Common myeloid progenitor, CD34-positive (primary cell): ENCODE data around the gene SPPL2B.

Experiments
- CTCF ChIA-PET: fragments of 350-600 bp; sonication (Branson Sonifier 250); formaldehyde crosslinking; loops from one replicate; lab custom pipeline; 2021; ENCODE audit warnings: antibody characterized with exemption; lab: Charles Lee
- POLR2A ChIA-PET: fragments of 350-600 bp; sonication (Branson Sonifier 250); formaldehyde crosslinking; loops from one replicate; lab custom pipeline; 2021; ENCODE audit warnings: antibody characterized with exemption; lab: Charles Lee
- DNase-seq, 3 donors: peaks; one replicate each; pipeline versions ENCODE4 v3.0.0 to v3.0.0-alpha.2; 2013
- H3K27ac ChIP-seq, 2 experiments: 1 replicate in 1 of 2; 2 replicates in 1 of 2; pipeline ENCODE4 v1.7.0; 2013; ENCODE audit warnings: inconsistent platforms in 2 of 2, low read length in 2 of 2, mild to moderate bottlenecking in 2 of 2, low read depth in 1 of 2, moderate library complexity in 1 of 2; ENCODE audit not compliant: severe bottlenecking in 2 of 2, insufficient read depth in 1 of 2, poor library complexity in 1 of 2
- H3K27me3 ChIP-seq, 5 experiments: replicated peaks in 2 of 5; 1 replicate in 3 of 5; 2 replicates in 2 of 5; pipeline versions ENCODE4 v1.6.1 to v1.7.0; 2013; ENCODE audit warnings: low read length in 4 of 5, mild to moderate bottlenecking in 2 of 5, moderate library complexity in 2 of 5, inconsistent platforms in 1 of 5; ENCODE audit not compliant: insufficient read depth in 5 of 5, control insufficient read depth in 4 of 5
- H3K36me3 ChIP-seq, 4 experiments: 1 replicate in 2 of 4; 2 replicates in 2 of 4; pipeline versions ENCODE4 v1.6.1 to v1.7.0; 2013; ENCODE audit warnings: low read length in 3 of 4, control low read depth in 1 of 4, mild to moderate bottlenecking in 1 of 4; ENCODE audit not compliant: control insufficient read depth in 4 of 4, insufficient read depth in 4 of 4
- H3K4me1 ChIP-seq, 4 experiments: 1 replicate in 3 of 4; 2 replicates in 1 of 4; pipeline versions ENCODE4 v1.6.1 to v1.7.1; 2013; ENCODE audit warnings: low read length in 3 of 4, mild to moderate bottlenecking in 3 of 4, control low read depth in 1 of 4, inconsistent platforms in 1 of 4, moderate library complexity in 1 of 4; ENCODE audit not compliant: control insufficient read depth in 4 of 4, insufficient read depth in 4 of 4; ENCODE audit errors: control extremely low read depth in 1 of 4
- H3K4me3 ChIP-seq, 7 experiments: 1 replicate in 4 of 7; 2 replicates in 3 of 7; pipeline versions ENCODE4 v1.5.1 to v1.7.0; 2013; ENCODE audit warnings: mild to moderate bottlenecking in 7 of 7, low read length in 6 of 7, moderate library complexity in 6 of 7, inconsistent platforms in 2 of 7, low read depth in 2 of 7, control low read depth in 1 of 7; ENCODE audit not compliant: insufficient read depth in 4 of 7, control insufficient read depth in 1 of 7; ENCODE audit errors: extremely low read depth in 1 of 7
- H3K9me3 ChIP-seq, 5 experiments: 1 replicate in 4 of 5; 2 replicates in 1 of 5; pipeline versions ENCODE4 v1.6.1 to v1.7.1; 2013; ENCODE audit warnings: low read length in 4 of 5, mild to moderate bottlenecking in 2 of 5, inconsistent platforms in 1 of 5, low read depth in 1 of 5, moderate library complexity in 1 of 5; ENCODE audit not compliant: control insufficient read depth in 4 of 5, insufficient read depth in 2 of 5; ENCODE audit errors: control extremely low read depth in 1 of 5
- WGBS: methylation state at CpG from one replicate; pipeline ENCODE4 v1.1.5; 2013; ENCODE audit not compliant: insufficient coverage; 5-methylcytosine and 5-hydroxymethylcytosine counted together

The SPPL2B gene

DNA sequence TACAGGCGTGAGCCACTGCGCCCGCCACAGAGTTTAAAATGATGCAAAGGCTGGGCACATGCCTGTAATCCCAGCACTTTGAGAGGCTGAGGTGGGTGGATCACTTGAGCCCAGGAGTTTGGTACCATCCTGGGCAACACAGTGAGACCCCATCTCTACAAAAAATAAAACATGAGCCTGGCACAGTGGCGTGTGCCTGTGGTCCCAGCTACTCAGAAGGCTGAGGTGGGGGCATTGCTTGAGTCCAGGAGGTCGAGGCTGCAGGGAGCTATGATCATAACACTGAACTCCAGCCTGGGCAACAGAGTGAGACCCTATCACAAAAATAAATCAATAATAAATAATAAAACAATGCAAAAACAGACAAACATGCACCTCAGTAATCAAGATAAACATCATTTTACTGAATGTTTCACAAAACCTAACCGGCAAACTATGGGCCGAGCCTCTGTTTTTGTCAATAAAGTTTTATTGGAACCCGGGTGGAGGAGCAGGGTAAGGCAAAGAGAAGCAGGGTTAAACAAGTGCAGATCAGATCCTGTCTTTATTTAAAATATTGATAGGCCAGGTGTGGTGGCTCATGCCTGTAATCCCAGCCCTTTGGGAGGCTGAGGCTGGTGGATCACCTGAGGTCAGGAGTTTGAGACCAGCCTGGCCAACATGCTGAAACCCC is 44.5 kb upstream of the SPPL2B start:
- Histone ChIP-seq H3K4me1 (peaks cover 0 to 57% (median 45%) of the 10 kb centered on the region in 4 experiments), H3K27ac (no peak overlapping the region), H3K9me3 (no peaks in the 10 kb centered on the region), H3K36me3 (no peaks in the 10 kb centered on the region), H3K27me3 (no peaks in the 10 kb centered on the region), H3K4me3 (no peak overlapping the region)
- ChIA-PET CTCF (interaction anchor here (1.5 kb wide), 1 partner anchor 35 kb away, joined by 3 read pairs; no protein-coding TSS in a partner anchor), POLR2A (interaction anchor here (2.0 kb wide), 1 partner anchor 11 kb away, joined by 6 read pairs; no protein-coding TSS in a partner anchor)
- WGBS: 97% methylated on average over 8 of the region's 8 CpGs
- DNase-seq: peak in 1 of 3 donors; percentile 27

DNA sequence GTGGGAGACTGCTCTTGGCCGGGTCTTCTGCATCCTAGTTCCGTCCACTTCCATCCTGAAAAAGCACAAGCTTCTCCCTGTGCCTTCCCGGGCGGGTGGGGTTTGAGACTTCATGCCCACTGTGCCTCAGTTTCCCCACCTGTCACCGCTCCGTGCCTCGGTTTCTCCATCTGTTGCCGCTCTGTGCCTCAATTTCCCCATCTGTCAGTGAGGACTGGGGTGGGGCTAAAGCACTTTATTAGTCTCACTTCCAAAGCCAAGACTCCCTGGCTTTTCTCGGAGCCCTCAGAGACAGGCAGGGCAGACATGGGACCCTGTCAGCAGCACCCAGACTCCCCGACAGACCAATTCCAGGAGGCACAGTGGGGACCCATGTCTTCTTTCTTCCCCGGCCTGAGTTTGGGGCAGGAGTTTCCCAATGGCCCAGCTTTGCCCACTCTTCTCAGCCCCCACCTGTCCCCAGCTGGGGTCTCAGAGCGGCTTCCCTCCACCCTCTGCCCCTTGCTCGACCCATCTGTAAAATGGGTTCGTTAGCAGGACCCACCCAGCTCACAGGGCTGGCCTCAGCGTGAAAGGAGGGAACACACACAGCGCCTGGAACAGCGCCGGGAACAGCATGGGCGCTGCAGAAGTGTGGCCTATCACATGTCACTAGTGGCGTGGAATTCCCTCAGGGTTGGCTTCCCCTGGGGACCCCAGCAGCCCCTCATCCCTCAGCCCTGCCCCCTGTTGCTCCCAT is 41.9 kb upstream of the SPPL2B start:
- Histone ChIP-seq H3K27ac (no peak overlapping the region), H3K36me3 (peaks cover 0 to 2% (median under 1%) of the 10 kb centered on the region in 4 experiments), H3K4me1 (peaks cover 0 to 67% (median 66%) of the 10 kb centered on the region in 4 experiments), H3K9me3 (no peaks in the 10 kb centered on the region), H3K4me3 (no peak overlapping the region), H3K27me3 (no peaks in the 10 kb centered on the region)
- peak in 1 of 3 donors; percentile 28 for DNase-seq
- CTCF ChIA-PET: interaction anchor here (0.9 to 2.7 kb wide), 8 partner anchors 8 to 41 kb away, joined by 3 to 23 read pairs (median 4); no protein-coding TSS in a partner anchor
- WGBS: 97% methylated on average over 20 of the region's 20 CpGs
- POLR2A ChIA-PET: interaction anchor here (1.4 to 2.0 kb wide), 2 partner anchors 8 to 43 kb away, joined by 4 to 6 read pairs; no protein-coding TSS in a partner anchor

DNA sequence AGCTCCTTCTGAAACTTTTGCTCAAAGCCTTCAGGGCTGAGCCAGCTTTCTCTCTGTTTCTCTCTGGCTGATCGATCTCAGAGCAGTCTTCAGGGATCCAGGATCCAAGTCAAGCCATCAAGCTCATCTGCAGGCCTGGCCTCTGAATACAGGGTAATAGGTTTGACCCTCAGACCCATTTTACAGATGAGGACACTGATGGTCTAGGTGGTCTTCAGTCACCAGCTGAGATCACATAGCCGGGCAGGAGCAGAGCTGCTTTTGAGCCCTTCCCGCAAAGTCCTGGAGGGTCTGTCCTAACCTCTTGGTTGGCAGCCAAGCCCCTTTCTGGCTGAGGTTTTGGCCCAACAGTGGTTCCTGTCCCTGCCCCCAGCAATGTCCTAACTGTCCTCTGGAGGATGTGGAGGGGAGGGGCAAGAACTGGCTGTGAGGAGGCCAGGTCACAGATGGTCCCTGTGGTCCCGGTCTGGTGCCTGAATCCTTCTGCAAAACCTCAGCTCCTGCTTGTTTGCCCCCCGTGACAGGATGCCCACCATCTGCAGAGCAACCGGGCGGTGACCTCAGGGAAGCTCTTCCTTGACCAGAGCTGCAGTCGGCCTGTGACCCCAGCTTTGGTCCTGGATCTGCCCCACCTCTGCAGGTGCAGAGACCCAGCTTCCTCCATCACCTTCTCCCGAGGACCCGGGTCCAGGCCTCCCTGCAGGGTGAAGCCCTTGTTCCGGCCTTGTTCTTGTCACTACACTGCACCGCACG is 40.7 kb upstream of the SPPL2B start:
- DNase-seq: peak in 1 of 3 donors; percentile 47
- no peaks in the 10 kb centered on the region for H3K9me3 ChIP-seq
- POLR2A ChIA-PET: interaction anchor here (0.7 to 2.9 kb wide), 6 partner anchors 9 to 45 kb away, joined by 3 to 13 read pairs (median 6); partner anchors contain the start of genes LSM7 and SPPL2B
- peaks cover 0 to 67% (median 61%) of the 10 kb centered on the region in 4 experiments for H3K4me1 ChIP-seq
- CTCF ChIA-PET: interaction anchor here (0.9 to 2.7 kb wide), 5 partner anchors 10 to 105 kb away, joined by 3 to 23 read pairs (median 5); no protein-coding TSS in a partner anchor
- 44% methylated on average over 12 of the region's 13 CpGs for WGBS
- H3K4me3 ChIP-seq: peak overlapping the region in 2 of 7 experiments; percentile 1 to 9
- peaks cover 0 to 9% (median 3%) of the 10 kb centered on the region in 4 experiments for H3K36me3 ChIP-seq
- no peak overlapping the region for H3K27ac ChIP-seq
- H3K27me3 ChIP-seq: no peaks in the 10 kb centered on the region

DNA sequence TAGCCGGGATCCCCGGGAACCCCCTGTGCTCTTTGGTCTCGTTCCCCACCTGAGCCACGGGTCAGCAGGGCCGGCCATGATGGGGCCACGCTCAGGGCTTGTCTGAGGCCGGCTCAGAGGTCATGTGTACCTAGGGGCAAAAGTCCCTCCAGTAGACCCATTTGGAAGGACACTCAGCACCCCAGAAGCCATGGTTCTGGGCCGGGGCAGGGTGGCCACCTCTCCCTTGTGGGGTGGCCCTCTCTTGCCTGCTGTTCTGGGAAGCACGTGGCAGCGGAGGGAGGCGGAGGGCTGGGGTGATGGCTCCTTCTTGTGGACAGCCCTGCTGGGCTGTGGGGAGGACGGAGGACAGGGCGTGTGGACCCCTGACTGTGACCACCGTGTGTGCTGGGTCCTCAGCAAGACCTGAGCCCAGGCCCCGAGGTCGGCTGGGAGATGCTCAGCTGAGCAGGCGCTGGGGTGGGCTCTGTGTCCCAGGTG is 40.1 kb upstream of the SPPL2B start:
- WGBS: 96% methylated on average over 14 of the region's 17 CpGs
- Histone ChIP-seq H3K27ac (peak overlapping the region in 1 of 2 experiments; percentile 81), H3K4me1 (peaks cover 0 to 65% (median 60%) of the 10 kb centered on the region in 4 experiments), H3K4me3 (peak overlapping the region in 2 of 7 experiments; percentile 9 to 85), H3K9me3 (no peaks in the 10 kb centered on the region), H3K27me3 (no peaks in the 10 kb centered on the region), H3K36me3 (peaks cover 0 to 11% (median 5%) of the 10 kb centered on the region in 4 experiments)
- POLR2A ChIA-PET: interaction anchor here (0.7 to 2.9 kb wide), 7 partner anchors 9 to 44 kb away, joined by 3 to 13 read pairs (median 5); partner anchors contain the start of genes LSM7 and SPPL2B
- DNase-seq: peak in 1 of 3 donors; percentile 11
- CTCF ChIA-PET: interaction anchor here (0.9 to 2.7 kb wide), 7 partner anchors 13 to 104 kb away, joined by 3 to 23 read pairs (median 3); no protein-coding TSS in a partner anchor

DNA sequence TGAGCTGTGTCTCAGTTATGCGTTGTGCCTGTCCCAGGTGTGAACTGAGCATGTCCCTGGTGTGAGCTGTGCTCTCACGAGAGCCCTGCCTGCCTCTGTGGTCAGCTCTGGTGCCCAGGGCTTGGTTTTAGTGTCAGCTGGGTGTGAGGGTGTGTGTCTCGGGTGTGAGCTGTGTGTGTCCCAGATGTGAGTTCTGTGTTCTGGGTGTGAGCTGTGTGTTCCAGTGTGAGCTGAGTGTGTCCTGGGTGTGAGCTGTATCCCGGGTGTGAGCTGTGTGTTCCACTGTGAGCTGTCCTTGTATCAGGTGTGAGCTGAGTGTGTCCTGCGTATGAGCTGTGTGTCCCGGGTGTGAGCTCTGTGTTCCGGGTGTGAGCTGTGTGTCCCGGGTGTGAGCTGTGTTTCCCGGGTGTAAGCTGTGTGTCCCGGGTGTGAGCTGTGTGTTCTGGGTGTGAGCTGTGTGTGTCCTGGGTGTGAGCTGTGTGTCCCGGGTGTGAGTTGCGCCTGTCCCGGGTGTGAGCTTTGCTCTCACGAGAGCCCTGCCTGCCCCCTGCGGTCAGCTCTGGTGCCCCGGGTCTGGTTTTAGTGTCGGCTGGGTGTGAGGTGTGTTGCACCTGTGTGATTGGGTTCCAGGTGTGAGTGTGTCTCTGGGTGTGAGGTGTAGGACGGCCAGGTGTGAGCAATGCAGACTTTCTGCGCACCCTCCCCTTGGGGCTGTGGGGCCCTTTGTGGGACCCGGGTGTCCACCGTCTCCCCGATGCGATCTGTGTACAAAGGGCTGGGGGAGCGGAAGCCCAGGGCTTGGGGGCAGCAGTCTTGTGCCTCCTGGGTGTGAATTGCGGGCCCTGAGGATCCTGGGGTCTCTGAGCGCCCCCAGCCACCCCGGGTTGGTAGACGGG is 39.4 kb upstream of the SPPL2B start:
- H3K27me3 ChIP-seq: no peaks in the 10 kb centered on the region
- 31% methylated on average over 22 of the region's 28 CpGs for WGBS
- DNase-seq: peak in 1 of 3 donors; percentile 46
- peak overlapping the region in 5 of 7 experiments; percentile 40 to 85 (median 79) for H3K4me3 ChIP-seq
- POLR2A ChIA-PET: interaction anchor here (1.0 to 2.9 kb wide), 8 partner anchors 10 to 44 kb away, joined by 3 to 13 read pairs (median 4); no protein-coding TSS in a partner anchor
- H3K4me1 ChIP-seq: peaks cover 0 to 72% (median 67%) of the 10 kb centered on the region in 4 experiments
- peak overlapping the region; percentile 40 to 81 for H3K27ac ChIP-seq
- CTCF ChIA-PET: interaction anchor here (0.9 to 2.7 kb wide), 6 partner anchors 10 to 96 kb away, joined by 3 to 23 read pairs (median 3); no protein-coding TSS in a partner anchor
- H3K36me3 ChIP-seq: peaks cover 0 to 18% (median 8%) of the 10 kb centered on the region in 4 experiments
- no peaks in the 10 kb centered on the region for H3K9me3 ChIP-seq
